ENCODE results near the gene NRXN2. TPM values are rescaled to one million over a fixed set of nuclear protein-coding genes. Genes with fewer than 3 reads are reported as not detected.

NRXN2 gene
- total RNA-seq, 2 experiments from 2014 or later, result 0.07 to 0.22 TPM

GRCh38 chr11:64560941-64561340 lies 162.1 kb downstream of the NRXN2 start:
- H3K9me3 Mint-ChIP-seq, result no peaks in the 10 kb centered on the region
- DNase-seq (no peak), ATAC-seq (no peak)
- H3K27ac Mint-ChIP-seq, result no peak overlapping the region
- intact Hi-C loops (cut with micrococcal nuclease), result no loop called here
- TF ChIP-seq CTCF (IDR thresholded peaks at IDR 0.05), result no peak
- no peaks in the 10 kb centered on the region for H3K4me1 Mint-ChIP-seq (ENCODE audit: low read depth)
- ChIA-PET POLR2A (no interaction called here), CTCF (interaction anchor here (1.5 kb wide), 1 partner anchor 11 kb away, joined by 4 read pairs; no protein-coding TSS in a partner anchor)
- H3K27me3 Mint-ChIP-seq, result no peaks in the 10 kb centered on the region
- H3K4me3 Mint-ChIP-seq, result no peak overlapping the region
- no peaks in the 10 kb centered on the region for H3K36me3 Mint-ChIP-seq (ENCODE audit: low read depth)

- ATAC-seq, result no peak
- POLR2A ChIA-PET, result no interaction called here
Observed at GRCh38 chr11:64560139-64560771, 162.7 kb downstream of the NRXN2 start.

GRCh38 chr11:64559351-64560138 lies 163.5 kb downstream of the NRXN2 start:
- CTCF ChIA-PET, result interaction anchor here (1.5 kb wide), 1 partner anchor 10 kb away, joined by 4 read pairs; no protein-coding TSS in a partner anchor
- no peak overlapping the region for H3K27ac Mint-ChIP-seq
- POLR2A ChIA-PET, result no interaction called here
- H3K36me3 Mint-ChIP-seq (ENCODE audit: low read depth), result no peaks in the 10 kb centered on the region
- H3K4me3 Mint-ChIP-seq, result no peak overlapping the region
- intact Hi-C loops (cut with micrococcal nuclease), result no loop called here
- no peak for ATAC-seq
- no peaks in the 10 kb centered on the region for H3K27me3 Mint-ChIP-seq
- no peak for DNase-seq
- no peaks in the 10 kb centered on the region for H3K9me3 Mint-ChIP-seq
- no peak for TF ChIP-seq CTCF (IDR thresholded peaks at IDR 0.05)
- H3K4me1 Mint-ChIP-seq (ENCODE audit: low read depth), result no peaks in the 10 kb centered on the region

More at GRCh38 chr11:64560139-64560771, 162.7 kb downstream of the NRXN2 start:
- intact Hi-C loops (cut with micrococcal nuclease), result no loop called here
- H3K27me3 Mint-ChIP-seq, result no peaks in the 10 kb centered on the region
- no peaks in the 10 kb centered on the region for H3K4me1 Mint-ChIP-seq (ENCODE audit: low read depth)
- no peak for DNase-seq
- H3K9me3 Mint-ChIP-seq, result no peaks in the 10 kb centered on the region
- CTCF ChIA-PET, result interaction anchor here (1.5 kb wide), 1 partner anchor 11 kb away, joined by 4 read pairs; no protein-coding TSS in a partner anchor
- no peak overlapping the region for H3K27ac Mint-ChIP-seq
- no peak overlapping the region for H3K4me3 Mint-ChIP-seq
- no peaks in the 10 kb centered on the region for H3K36me3 Mint-ChIP-seq (ENCODE audit: low read depth)
- TF ChIP-seq CTCF (IDR thresholded peaks at IDR 0.05), result no peak

- DNase-seq, result no peak
- ATAC-seq, result no peak
- no peaks in the 10 kb centered on the region for H3K27me3 Mint-ChIP-seq
- CTCF ChIA-PET, result no interaction called here
- no peaks in the 10 kb centered on the region for H3K36me3 Mint-ChIP-seq (ENCODE audit: low read depth)
- H3K4me3 Mint-ChIP-seq, result no peak overlapping the region
- POLR2A ChIA-PET, result no interaction called here
- no peaks in the 10 kb centered on the region for H3K9me3 Mint-ChIP-seq
- no peak for TF ChIP-seq CTCF (IDR thresholded peaks at IDR 0.05)
- intact Hi-C loops (cut with micrococcal nuclease), result no loop called here
- no peaks in the 10 kb centered on the region for H3K4me1 Mint-ChIP-seq (ENCODE audit: low read depth)
- H3K27ac Mint-ChIP-seq, result no peak overlapping the region
Observed at GRCh38 chr11:64558869-64559268, 164.1 kb downstream of the NRXN2 start.
